ENCODE results near the gene D2HGDH. TPM values are rescaled to one million over a fixed set of nuclear protein-coding genes. Genes with fewer than 3 reads are reported as not detected.

Gene D2HGDH
- total and polyA plus RNA-seq, 2 of the 13 experiments (the other 11 are each of a cell fraction or from before 2014, with no cell fraction given): 19.2 to 20.3 TPM

GRCh38 chr2:241771286-241772062, 37.0 kb downstream of the D2HGDH start (continued):
- peak; percentile 57; the same call in 1 of the 2 replicates for TF ChIP-seq ZNF691 (CRISPR knock-in tag; IDR thresholded peaks at IDR 0.05; ENCODE audit: borderline replicate concordance, low read depth)
- peak; percentile 94 for TF ChIP-seq RBFOX2 (IDR thresholded peaks at IDR 0.05; ENCODE audit: low read depth, low read length)
- peak; percentile 86; the same call in 1 of the 2 replicates for TF ChIP-seq PLSCR1 (CRISPR knock-in tag; IDR thresholded peaks at IDR 0.05; ENCODE audit: borderline replicate concordance)
- TF ChIP-seq DMAP1 (CRISPR knock-in tag; IDR thresholded peaks at IDR 0.05): peak; percentile 96
- no peak for TF ChIP-seq ZNF841 (CRISPR knock-in tag; IDR thresholded peaks at IDR 0.05; ENCODE audit: borderline replicate concordance)
- no peak for TF ChIP-seq FUBP1 (CRISPR knock-in tag; IDR thresholded peaks at IDR 0.05; ENCODE audit: borderline replicate concordance)
- 0 out of 2 replicates have a peak, but pooled peaks have one; percentile 72 for TF ChIP-seq ZNF513 (CRISPR knock-in tag; conservative IDR thresholded peaks at IDR 0.05)
- 0 out of 2 replicates have a peak, but pooled peaks have one; percentile 34 for TF ChIP-seq ZNF329 (CRISPR knock-in tag; IDR thresholded peaks at IDR 0.05; ENCODE audit: low read depth)
- no peak for TF ChIP-seq MAFG (CRISPR knock-in tag; IDR thresholded peaks at IDR 0.05)
- peak; percentile 47; the same call in 1 of the 2 replicates for TF ChIP-seq ZNF276 (CRISPR knock-in tag; IDR thresholded peaks at IDR 0.05; ENCODE audit: low read depth)
- peak; percentile 33; the same call in 1 of the 2 replicates for TF ChIP-seq ZNF501 (CRISPR knock-in tag; IDR thresholded peaks at IDR 0.05)
- peak; percentile 1; the same call in 1 of the 2 replicates for TF ChIP-seq PPARG (CRISPR knock-in tag; conservative IDR thresholded peaks at IDR 0.05)
- 0 out of 2 replicates have a peak, but pooled peaks have one; percentile 57 for TF ChIP-seq SALL2 (CRISPR knock-in tag; IDR thresholded peaks at IDR 0.05)
- no peak for TF ChIP-seq ZNF343 (CRISPR knock-in tag; IDR thresholded peaks at IDR 0.05)
- TF ChIP-seq ZNF713 (CRISPR knock-in tag; IDR thresholded peaks at IDR 0.05): peak; percentile 58; the same call in 1 of the 2 replicates
- TF ChIP-seq EP300 (IDR thresholded peaks at IDR 0.05; ENCODE audit: low read depth in 2 of 2, low read length in 2 of 2): peak in 1 of 2 experiments; percentile 77; a peak in 2 of 4 replicates
- TF ChIP-seq EP300 (CRISPR knock-in tag; IDR thresholded peaks at IDR 0.05; ENCODE audit: borderline replicate concordance): peak; percentile 23; the same call in 1 of the 2 replicates
- no peak; the same call in 1 of the 2 replicates for TF ChIP-seq POLR2G (IDR thresholded peaks at IDR 0.05; ENCODE audit: low read depth, low read length)
- no peak for TF ChIP-seq SMAD1 (CRISPR knock-in tag; IDR thresholded peaks at IDR 0.05; ENCODE audit: borderline replicate concordance, low read depth)
- peak; percentile 70; the same call in 1 of the 2 replicates for TF ChIP-seq SP4 (CRISPR knock-in tag; IDR thresholded peaks at IDR 0.05)
- peak; percentile 47 for TF ChIP-seq ZNF256 (CRISPR knock-in tag; conservative IDR thresholded peaks at IDR 0.05)

Measured in HepG2 (cell line).